Measurements from ENCODE around the gene SGMS1.

DNA sequence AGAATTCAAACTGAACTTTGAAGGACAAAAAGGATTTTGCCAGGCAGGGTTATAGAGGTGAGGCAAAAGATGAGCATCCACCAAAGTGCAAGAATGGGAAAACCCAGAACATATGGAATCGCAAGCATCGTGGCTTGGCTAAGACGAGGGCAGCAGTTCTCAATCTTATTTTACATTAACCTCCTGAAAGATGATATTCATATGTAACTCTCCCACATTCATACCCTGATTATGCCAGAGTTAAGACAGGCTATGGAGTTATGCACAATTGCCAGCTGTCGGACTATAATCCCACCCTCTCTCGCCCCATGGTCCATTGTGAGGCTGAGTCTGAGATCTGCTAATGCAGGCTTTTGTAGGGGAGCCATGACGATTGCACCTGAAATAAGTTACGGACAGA lies 351.2 kb downstream of the SGMS1 start:
- TF ChIP-seq, protein P1, sequence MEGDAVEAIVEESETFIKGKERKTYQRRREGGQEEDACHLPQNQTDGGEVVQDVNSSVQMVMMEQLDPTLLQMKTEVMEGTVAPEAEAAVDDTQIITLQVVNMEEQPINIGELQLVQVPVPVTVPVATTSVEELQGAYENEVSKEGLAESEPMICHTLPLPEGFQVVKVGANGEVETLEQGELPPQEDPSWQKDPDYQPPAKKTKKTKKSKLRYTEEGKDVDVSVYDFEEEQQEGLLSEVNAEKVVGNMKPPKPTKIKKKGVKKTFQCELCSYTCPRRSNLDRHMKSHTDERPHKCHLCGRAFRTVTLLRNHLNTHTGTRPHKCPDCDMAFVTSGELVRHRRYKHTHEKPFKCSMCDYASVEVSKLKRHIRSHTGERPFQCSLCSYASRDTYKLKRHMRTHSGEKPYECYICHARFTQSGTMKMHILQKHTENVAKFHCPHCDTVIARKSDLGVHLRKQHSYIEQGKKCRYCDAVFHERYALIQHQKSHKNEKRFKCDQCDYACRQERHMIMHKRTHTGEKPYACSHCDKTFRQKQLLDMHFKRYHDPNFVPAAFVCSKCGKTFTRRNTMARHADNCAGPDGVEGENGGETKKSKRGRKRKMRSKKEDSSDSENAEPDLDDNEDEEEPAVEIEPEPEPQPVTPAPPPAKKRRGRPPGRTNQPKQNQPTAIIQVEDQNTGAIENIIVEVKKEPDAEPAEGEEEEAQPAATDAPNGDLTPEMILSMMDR (IDR thresholded peaks at IDR 0.05; ENCODE audit: insufficient read depth, low read depth, low read length), result no peak
- no peak for TF ChIP-seq EZH2 (IDR thresholded peaks at IDR 0.05; ENCODE audit: insufficient read depth, low read length)
